H4 (cell line): ENCODE results near the gene MRPL49. TPM values are rescaled to one million over a fixed set of nuclear protein-coding genes. Genes with fewer than 3 reads are reported as not detected.
"Not testable (repeated sequence)": the region's sequence is repeated elsewhere in the genome, so short reads cannot be mapped to it uniquely, and the experiment has no call there.

ENCODE experiments used
- DNase-seq: peaks from one replicate; pipeline ENCODE4 v3.0.0-alpha.2; 2015; ENCODE audit warnings: low spot score
- total RNA-seq: library from RNA; depleted of rRNA; stranded (reverse); fragments of >200 nt; shearing (Covaris generic); gene quantifications from 2 replicates; pipeline ENCODE4 v1.2.3, GENCODE V29; 2014

The MRPL49 gene
- total RNA-seq, 1 experiment from 2014 or later = 61.6 TPM

- DNase-seq = peak; percentile 96
Observed at GRCh38 chr11:65117206-65118096, 4.7 kb upstream of the MRPL49 start, which contains the start of gene ZNHIT2. TSS of gene ZNHIT2 (minus strand) at chr11:65117701. CDS start at chr11:65117653, 48 bp downstream.

- DNase-seq = no peak
Observed at GRCh38 chr11:65118097-65118837, 3.9 kb upstream of the MRPL49 start.

GRCh38 chr11:65118891-65119669, 3.0 kb upstream of the MRPL49 start:
- not testable (repeated sequence) for DNase-seq

GRCh38 chr11:65119670-65119995, 2.5 kb upstream of the MRPL49 start:
- no peak for DNase-seq

- no peak for DNase-seq
Observed at GRCh38 chr11:65120831-65121230, 1.3 kb upstream of the MRPL49 start.

- no peak for DNase-seq
Observed at GRCh38 chr11:65121447-65121864, 665 bp upstream of the MRPL49 start.

- no peak for DNase-seq
Observed at GRCh38 chr11:65124480-65125196, 2.5 kb downstream of the MRPL49 start.

GRCh38 chr11:65125197-65126056, 3.3 kb downstream of the MRPL49 start:
- DNase-seq = no peak

- DNase-seq = no peak
Observed at GRCh38 chr11:65126624-65127274, 4.6 kb downstream of the MRPL49 start.

- DNase-seq = no peak
Observed at GRCh38 chr11:65127473-65128181, 5.5 kb downstream of the MRPL49 start.

- no peak for DNase-seq
Observed at GRCh38 chr11:65128182-65129145, 6.3 kb downstream of the MRPL49 start.

- no peak for DNase-seq
Observed at GRCh38 chr11:65129649-65130441, 7.7 kb downstream of the MRPL49 start.

- DNase-seq = no peak
Observed at GRCh38 chr11:65130631-65131416, 8.7 kb downstream of the MRPL49 start.

- DNase-seq = no peak
Observed at GRCh38 chr11:65131417-65131776, 9.3 kb downstream of the MRPL49 start.

- no peak for DNase-seq
Observed at GRCh38 chr11:65131895-65132237, 9.7 kb downstream of the MRPL49 start.

GRCh38 chr11:65132238-65132987, 10.3 kb downstream of the MRPL49 start:
- no peak for DNase-seq
